A549 (cell line): ENCODE data around the gene QKI. TPM values are rescaled to one million over a fixed set of nuclear protein-coding genes. Genes with fewer than 3 reads are reported as not detected.

Experiments used
- ATAC-seq, 2 experiments: fragments of 200-7000 bp in 1 of 2; fragments of >200 bp in 1 of 2; cut with Nextera tagmentation in 1 of 2; cut with Tn5 transposase in 1 of 2; 3 replicates each; pipeline versions ENCODE4 v1.8.0 to v1.9.1; 2018 to 2020; ENCODE audit warnings: mild to moderate bottlenecking in 1 of 2, moderate library complexity in 1 of 2
- CTCF ChIA-PET: fragments of 300-600 bp; sonication (Branson Sonifier 250); formaldehyde crosslinking; extraction: SDS; loops from one replicate; lab custom pipeline; 2021; ENCODE audit warnings: antibody characterized with exemption, inconsistent platforms; lab: Yijun Ruan, JAX
- POLR2A ChIA-PET: fragments of 350-600 bp; formaldehyde crosslinking; extraction: SDS; loops from one replicate; lab custom pipeline; 2021; ENCODE audit warnings: antibody characterized with exemption, inconsistent platforms; lab: Yijun Ruan, JAX
- DNase-seq, 2 experiments: peaks; one replicate each; pipeline versions ENCODE4 v3.0.0 to v3.0.0-alpha.2; 2011 to 2016; ENCODE audit warnings: low read depth in 1 of 2, low spot score in 1 of 2
- FAIRE-seq: peaks from 2 replicates; lab custom pipeline; 2011; peaks lifted over from hg19 to GRCh38; lab: Jason Lieb, UNC
- H3K27ac ChIP-seq, 2 experiments: fragments of >200 bp; sonication (Bioruptor Twin); formaldehyde crosslinking; 3 replicates each; pipeline ENCODE4 v1.5.1; 2016 to 2017
- H3K4me1 ChIP-seq: fragments of >200 bp; sonication (Bioruptor Twin); formaldehyde crosslinking; 3 replicates; pipeline ENCODE4 v1.6.1; 2016
- H3K4me2 ChIP-seq: fragments of >200 bp; sonication (Bioruptor Twin); formaldehyde crosslinking; 3 replicates; pipeline ENCODE4 v1.6.1; 2016
- H3K4me3 ChIP-seq: fragments of >200 bp; sonication (Bioruptor Twin); formaldehyde crosslinking; 3 replicates; pipeline ENCODE4 v1.5.1; 2016
- H3K9me3 ChIP-seq: fragments of >200 bp; sonication (Bioruptor Twin); formaldehyde crosslinking; 3 replicates; pipeline ENCODE4 v1.6.1; 2016
- EHMT2 ChIP-seq: fragments of 200-600 bp; sonication (generic); IDR thresholded peaks from 2 replicates; pipeline ENCODE4 v1.6.1; 2016; ENCODE audit warnings: antibody characterized with exemption, low read depth, mild to moderate bottlenecking, moderate library complexity
- JUNB ChIP-seq: fragments of >200 bp; sonication (Bioruptor Twin); formaldehyde crosslinking; IDR thresholded peaks from 2 replicates; pipeline ENCODE4 v1.6.1; 2016
- MAFK ChIP-seq: fragments of 450-650 bp; IDR thresholded peaks from 2 replicates; pipeline ENCODE4 v1.6.1; 2014; ENCODE audit not compliant: partially characterized antibody
- MYC ChIP-seq: IDR thresholded peaks from 2 replicates; pipeline ENCODE4 v1.6.1; 2012; ENCODE audit warnings: mild to moderate bottlenecking, inconsistent platforms, low read length, improper control_type of control experiment, borderline replicate concordance
- POLR2A ChIP-seq: IDR thresholded peaks from 2 replicates; pipeline ENCODE4 v1.6.1; 2012; ENCODE audit warnings: mild to moderate bottlenecking, low read length
- RNF2 ChIP-seq: fragments of 200-600 bp; sonication (generic); IDR thresholded peaks from 2 replicates; pipeline ENCODE4 v1.6.1; 2016; ENCODE audit warnings: low read depth, mild to moderate bottlenecking, antibody characterized with exemption, moderate library complexity, borderline replicate concordance
- ZFP36 ChIP-seq: fragments of 450-650 bp; IDR thresholded peaks from 2 replicates; pipeline ENCODE4 v1.6.1; 2014; ENCODE audit warnings: borderline replicate concordance; ENCODE audit not compliant: partially characterized antibody
- ZNF302 ChIP-seq: fragments of 250-450 bp; sonication (Bioruptor Pico); IDR thresholded peaks from 2 replicates; pipeline ENCODE4 v1.9.0; 2021; ENCODE audit warnings: inconsistent platforms, mild to moderate bottlenecking, moderate library complexity
- WGBS: methylation state at CpG from one replicate; pipeline ENCODE4 v1.1.6; 2017; ENCODE audit errors: missing lambda C conversion rate; 5-methylcytosine and 5-hydroxymethylcytosine counted together
- polyA plus RNA-seq, 4 experiments: library from polyadenylated mRNA; depleted of rRNA in 3 of 4; stranded (reverse); fragments of >200 nt; fragmentation: RNase III in 1 of 4; extraction: RNeasy Plus Mini Kit Qiagen cat#74134 plus additional on column Dnase treatment in 1 of 4; gene quantifications; 2 replicates in 3 of 4; 3 replicates in 1 of 4; pipeline ENCODE4 v1.2.3, GENCODE V29; 2011 to 2017
- TF ChIP-seq, protein P1 (sequence below): fragments of 200-600 bp; sonication (generic); IDR thresholded peaks from 2 replicates; pipeline ENCODE4 v1.6.1; 2016; ENCODE audit warnings: antibody characterized with exemption, mild to moderate bottlenecking, moderate library complexity
- TF ChIP-seq, protein P2 (sequence below): IDR thresholded peaks from 2 replicates; pipeline ENCODE4 v1.6.1; 2012
- TF ChIP-seq, protein P3 (sequence below): fragments of >200 bp; sonication (Bioruptor Twin); formaldehyde crosslinking; IDR thresholded peaks from 3 replicates; pipeline ENCODE4 v1.5.1; 2016
- TF ChIP-seq, protein P4 (sequence below): IDR thresholded peaks from 2 replicates; pipeline ENCODE4 v1.6.1; 2012

Gene QKI
- polyA plus RNA-seq, 2 of the 4 experiments (the other 2 are of a cell fraction), result 71.9 to 98.2 TPM

DNA sequence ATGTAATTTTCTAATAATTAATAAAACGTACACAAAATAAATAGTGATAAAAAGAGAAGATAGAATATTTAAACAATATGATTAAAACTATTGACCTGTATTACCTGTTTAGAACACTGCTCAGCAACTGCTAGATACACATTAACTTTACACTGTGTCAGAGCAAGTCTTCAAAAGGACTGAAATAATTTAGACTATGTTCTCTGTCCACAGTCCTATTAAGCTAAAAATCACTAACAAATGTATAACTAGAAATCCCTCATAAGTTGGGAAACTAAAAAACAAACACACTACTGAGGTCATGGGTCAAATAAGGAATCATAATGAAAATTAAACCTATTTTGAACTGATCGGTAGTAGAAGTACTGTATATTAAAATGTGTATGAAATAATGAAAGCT lies 181.7 kb downstream of the QKI start (continued):
- TF ChIP-seq, protein P1, sequence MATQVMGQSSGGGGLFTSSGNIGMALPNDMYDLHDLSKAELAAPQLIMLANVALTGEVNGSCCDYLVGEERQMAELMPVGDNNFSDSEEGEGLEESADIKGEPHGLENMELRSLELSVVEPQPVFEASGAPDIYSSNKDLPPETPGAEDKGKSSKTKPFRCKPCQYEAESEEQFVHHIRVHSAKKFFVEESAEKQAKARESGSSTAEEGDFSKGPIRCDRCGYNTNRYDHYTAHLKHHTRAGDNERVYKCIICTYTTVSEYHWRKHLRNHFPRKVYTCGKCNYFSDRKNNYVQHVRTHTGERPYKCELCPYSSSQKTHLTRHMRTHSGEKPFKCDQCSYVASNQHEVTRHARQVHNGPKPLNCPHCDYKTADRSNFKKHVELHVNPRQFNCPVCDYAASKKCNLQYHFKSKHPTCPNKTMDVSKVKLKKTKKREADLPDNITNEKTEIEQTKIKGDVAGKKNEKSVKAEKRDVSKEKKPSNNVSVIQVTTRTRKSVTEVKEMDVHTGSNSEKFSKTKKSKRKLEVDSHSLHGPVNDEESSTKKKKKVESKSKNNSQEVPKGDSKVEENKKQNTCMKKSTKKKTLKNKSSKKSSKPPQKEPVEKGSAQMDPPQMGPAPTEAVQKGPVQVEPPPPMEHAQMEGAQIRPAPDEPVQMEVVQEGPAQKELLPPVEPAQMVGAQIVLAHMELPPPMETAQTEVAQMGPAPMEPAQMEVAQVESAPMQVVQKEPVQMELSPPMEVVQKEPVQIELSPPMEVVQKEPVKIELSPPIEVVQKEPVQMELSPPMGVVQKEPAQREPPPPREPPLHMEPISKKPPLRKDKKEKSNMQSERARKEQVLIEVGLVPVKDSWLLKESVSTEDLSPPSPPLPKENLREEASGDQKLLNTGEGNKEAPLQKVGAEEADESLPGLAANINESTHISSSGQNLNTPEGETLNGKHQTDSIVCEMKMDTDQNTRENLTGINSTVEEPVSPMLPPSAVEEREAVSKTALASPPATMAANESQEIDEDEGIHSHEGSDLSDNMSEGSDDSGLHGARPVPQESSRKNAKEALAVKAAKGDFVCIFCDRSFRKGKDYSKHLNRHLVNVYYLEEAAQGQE, result no peak
- TF ChIP-seq POLR2A, result no peak
- TF ChIP-seq, protein P2, sequence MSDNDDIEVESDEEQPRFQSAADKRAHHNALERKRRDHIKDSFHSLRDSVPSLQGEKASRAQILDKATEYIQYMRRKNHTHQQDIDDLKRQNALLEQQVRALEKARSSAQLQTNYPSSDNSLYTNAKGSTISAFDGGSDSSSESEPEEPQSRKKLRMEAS, result no peak
- no peak for TF ChIP-seq MAFK

DNA sequence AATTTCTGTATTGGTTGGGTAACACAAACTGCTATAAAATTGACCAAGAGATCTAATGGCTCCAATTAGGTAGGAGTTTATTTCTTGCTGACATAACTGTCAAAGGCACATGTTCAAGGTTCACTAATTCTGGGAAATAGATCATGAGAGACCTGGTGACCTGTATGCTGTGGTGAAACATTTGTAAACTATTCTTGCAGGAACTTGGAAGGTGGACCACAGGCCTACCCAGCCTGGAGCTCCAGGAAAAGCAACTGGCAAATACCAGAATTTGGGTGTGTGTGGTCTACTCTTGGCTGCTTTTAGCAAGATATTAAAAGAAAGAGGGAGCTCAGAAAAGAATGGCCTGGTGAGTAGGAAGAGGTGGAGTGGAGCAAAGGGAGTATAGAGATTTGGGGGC lies 184.6 kb downstream of the QKI start:
- CTCF ChIA-PET, result no interaction called here
- H3K27ac ChIP-seq, result no peak overlapping the region
- H3K9me3 ChIP-seq, result no peaks in the 10 kb centered on the region
- POLR2A ChIA-PET, result no interaction called here
- ATAC-seq (no peak), DNase-seq (no peak), FAIRE-seq (no peak)
- H3K4me1 ChIP-seq, result no peaks in the 10 kb centered on the region
- no peak overlapping the region for H3K4me2 ChIP-seq
- no peak overlapping the region for H3K4me3 ChIP-seq
- TF ChIP-seq EHMT2, result no peak
- TF ChIP-seq, protein P3, sequence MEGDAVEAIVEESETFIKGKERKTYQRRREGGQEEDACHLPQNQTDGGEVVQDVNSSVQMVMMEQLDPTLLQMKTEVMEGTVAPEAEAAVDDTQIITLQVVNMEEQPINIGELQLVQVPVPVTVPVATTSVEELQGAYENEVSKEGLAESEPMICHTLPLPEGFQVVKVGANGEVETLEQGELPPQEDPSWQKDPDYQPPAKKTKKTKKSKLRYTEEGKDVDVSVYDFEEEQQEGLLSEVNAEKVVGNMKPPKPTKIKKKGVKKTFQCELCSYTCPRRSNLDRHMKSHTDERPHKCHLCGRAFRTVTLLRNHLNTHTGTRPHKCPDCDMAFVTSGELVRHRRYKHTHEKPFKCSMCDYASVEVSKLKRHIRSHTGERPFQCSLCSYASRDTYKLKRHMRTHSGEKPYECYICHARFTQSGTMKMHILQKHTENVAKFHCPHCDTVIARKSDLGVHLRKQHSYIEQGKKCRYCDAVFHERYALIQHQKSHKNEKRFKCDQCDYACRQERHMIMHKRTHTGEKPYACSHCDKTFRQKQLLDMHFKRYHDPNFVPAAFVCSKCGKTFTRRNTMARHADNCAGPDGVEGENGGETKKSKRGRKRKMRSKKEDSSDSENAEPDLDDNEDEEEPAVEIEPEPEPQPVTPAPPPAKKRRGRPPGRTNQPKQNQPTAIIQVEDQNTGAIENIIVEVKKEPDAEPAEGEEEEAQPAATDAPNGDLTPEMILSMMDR, result no peak

DNA sequence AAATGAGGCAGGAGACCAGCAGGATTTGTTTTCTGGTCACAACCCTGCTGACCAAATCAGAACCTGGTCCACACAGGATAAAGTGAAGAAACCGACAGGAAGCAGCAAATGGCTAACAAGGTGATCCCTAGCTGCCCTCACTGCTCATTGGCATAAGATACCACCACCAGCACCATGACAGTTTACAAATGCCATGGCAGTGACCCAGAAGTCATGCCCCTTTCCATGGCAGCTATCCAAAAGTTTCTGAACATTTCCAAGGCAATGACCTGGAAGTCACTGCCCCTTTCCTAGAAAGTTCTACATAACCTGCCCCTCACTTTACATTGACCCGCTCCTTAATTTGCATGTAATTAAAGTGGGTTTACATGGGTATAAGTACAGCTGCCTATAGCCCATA lies 185.2 kb downstream of the QKI start:
- DNase-seq (no peak), FAIRE-seq (no peak), ATAC-seq (no peak)
- Histone ChIP-seq H3K9me3 (no peaks in the 10 kb centered on the region), H3K4me2 (no peak overlapping the region), H3K4me1 (no peaks in the 10 kb centered on the region), H3K27ac (no peak overlapping the region)
- POLR2A ChIA-PET, result no interaction called here
- WGBS, result 20% methylated on average over 1 of the region's 2 CpGs
- no peak for TF ChIP-seq RNF2
- TF ChIP-seq, all 56 proteins: peak for 0
- no peak overlapping the region for H3K4me3 ChIP-seq
- CTCF ChIA-PET, result no interaction called here

DNA sequence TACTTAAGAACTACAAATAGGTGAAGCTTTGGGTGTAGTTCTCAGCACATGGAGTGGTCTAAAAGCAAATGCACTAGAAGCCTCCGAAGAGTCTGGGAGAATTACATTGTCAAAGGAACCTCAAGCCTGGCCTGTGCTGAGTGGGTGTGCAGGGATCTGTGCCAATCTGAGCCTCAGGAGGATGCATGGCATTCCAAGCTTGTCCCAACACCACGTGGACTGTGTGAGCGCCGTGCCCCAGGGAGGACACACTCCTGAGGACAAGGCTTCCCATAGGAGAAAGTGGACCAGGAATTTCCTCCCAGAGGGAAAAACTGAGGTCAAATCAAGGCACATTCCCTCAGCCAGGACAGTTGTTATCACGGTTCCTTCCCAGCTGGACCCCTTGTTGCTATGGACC lies 185.8 kb downstream of the QKI start:
- no peaks in the 10 kb centered on the region for H3K9me3 ChIP-seq
- TF ChIP-seq, protein P4, sequence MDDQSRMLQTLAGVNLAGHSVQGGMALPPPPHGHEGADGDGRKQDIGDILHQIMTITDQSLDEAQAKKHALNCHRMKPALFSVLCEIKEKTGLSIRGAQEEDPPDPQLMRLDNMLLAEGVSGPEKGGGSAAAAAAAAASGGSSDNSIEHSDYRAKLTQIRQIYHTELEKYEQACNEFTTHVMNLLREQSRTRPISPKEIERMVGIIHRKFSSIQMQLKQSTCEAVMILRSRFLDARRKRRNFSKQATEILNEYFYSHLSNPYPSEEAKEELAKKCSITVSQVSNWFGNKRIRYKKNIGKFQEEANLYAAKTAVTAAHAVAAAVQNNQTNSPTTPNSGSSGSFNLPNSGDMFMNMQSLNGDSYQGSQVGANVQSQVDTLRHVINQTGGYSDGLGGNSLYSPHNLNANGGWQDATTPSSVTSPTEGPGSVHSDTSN, result no peak
- no peak for TF ChIP-seq JUNB
- no peak for TF ChIP-seq ZNF302 (CRISPR knock-in tag)
- no peak for TF ChIP-seq ZFP36
- no peak for TF ChIP-seq MYC
- TF ChIP-seq, all 56 proteins: peak for 0
- Histone ChIP-seq H3K4me2 (no peak overlapping the region), H3K4me1 (no peaks in the 10 kb centered on the region), H3K4me3 (no peak overlapping the region), H3K27ac (no peak overlapping the region)
- FAIRE-seq, result no peak
- no peak for ATAC-seq
- no peak for DNase-seq
- ChIA-PET POLR2A (no interaction called here), CTCF (no interaction called here)
- 67% methylated on average over 5 of the region's 5 CpGs for WGBS
